SK-N-DZ (cell line): ENCODE data around the gene ZNF519. TPM values are rescaled to one million over a fixed set of nuclear protein-coding genes. Genes with fewer than 3 reads are reported as not detected.
A peak's percentile ranks its signal among the peaks of the same experiment; 100 is the strongest.
"Not testable (repeated sequence)": the region's sequence is repeated elsewhere in the genome, so short reads cannot be mapped to it uniquely, and the experiment has no call there.

Experiments used
- DNase-seq: peaks from one replicate; pipeline ENCODE4 v3.0.0-alpha.2; 2015; ENCODE audit warnings: low spot score
- polyA plus RNA-seq, 2 experiments: library from polyadenylated mRNA; depleted of rRNA; stranded (reverse); fragments of >200 nt; gene quantifications; 2 replicates each; pipeline ENCODE4 v1.2.3, GENCODE V29; 2014

Gene ZNF519
- polyA plus RNA-seq (2014; cell fraction: cytosol; rRNA removed): 33.3 and 41.2 TPM in 2 replicates
- polyA plus RNA-seq (2014; cell fraction: nucleus; rRNA removed): 51.2 and 77.8 TPM in 2 replicates

DNA sequence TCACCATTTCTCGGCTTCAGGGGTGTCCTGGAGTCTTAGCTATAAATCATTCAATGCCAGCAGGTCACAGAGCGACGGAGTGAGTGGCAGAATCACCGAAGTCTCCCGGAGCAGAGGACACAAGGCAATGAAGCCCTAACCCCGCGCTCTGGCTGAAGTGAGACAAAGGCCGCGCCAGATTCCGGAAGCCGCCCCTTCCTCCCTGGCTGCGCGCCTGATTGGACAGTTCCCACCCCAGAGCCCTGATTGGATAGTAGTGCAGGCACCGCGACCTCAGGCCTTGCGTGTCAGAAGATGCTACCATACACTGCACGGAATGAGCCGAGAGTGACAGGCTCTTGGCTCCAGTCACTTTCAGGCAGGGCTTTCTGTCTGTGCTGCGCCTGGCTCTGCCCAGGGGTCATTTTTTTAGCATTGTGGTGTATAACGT is at the start of gene ZNF519:
Gene ZNF519 (minus strand): TSS at position 165 of the 430 bp plus-strand sequence. CDS start 158 bp downstream, at position 7.
- peak; percentile 97 for DNase-seq

DNA sequence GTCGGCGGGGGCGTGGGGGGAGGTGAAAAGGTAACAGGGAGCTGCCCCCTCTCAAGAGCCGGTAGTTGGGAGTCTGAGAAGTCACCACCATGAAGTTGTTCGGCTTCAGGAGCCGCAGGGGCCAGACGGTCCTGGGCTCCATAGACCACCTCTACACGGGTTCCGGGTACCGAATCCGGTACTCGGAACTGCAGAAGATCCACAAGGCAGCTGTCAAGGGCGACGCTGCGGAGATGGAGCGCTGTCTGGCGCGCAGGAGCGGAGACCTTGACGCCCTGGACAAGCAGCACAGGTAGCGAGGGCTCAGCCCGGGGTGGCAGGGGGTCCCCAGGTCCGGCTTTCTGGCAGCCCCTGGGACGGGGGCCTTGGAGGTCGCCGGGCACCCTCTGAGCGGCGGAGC is 47.1 kb upstream of the ZNF519 start:
- DNase-seq: no peak

DNA sequence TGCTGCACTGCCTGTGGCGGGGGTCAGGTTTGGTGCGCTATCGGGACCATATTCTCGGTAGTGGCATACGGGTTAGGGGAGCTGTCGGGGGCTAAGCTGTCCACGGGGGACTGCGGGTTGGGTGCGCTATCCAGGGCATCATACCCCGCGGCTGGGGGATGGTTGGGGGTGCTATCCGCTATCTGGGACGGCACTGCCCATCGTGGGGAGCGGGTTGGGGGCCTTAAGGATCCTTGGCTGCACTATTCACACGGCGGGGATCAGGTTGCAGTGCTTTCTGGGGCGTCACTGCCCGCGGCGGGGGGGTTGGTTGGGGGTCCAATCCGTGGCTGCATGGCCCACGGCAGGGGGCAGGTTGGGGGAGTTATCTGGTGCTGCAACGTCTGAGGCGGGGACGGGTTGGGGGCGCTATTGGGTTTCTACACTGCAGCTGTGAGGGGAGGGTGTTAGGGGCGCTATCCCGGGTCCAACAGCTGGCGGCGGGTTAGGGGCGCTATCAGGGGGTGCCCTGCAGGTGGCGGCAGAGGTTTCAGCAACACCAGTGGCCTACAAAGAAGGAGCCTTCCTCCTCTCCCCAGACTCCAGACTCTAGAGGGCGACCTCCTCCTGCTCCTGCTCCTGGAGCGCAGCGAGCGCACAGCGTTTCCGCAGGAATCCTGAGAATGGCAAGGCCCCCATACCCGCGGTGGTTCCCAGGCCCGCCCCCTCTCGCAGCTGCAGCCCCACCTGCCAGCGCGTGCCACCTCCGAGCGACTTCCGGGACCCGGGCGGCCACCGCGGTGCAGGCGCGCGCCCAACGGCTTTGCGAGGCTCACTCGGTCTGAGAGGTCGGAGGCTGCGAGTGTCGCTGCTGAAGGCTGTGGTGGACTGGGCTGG is 46.3 kb upstream of the ZNF519 start:
- DNase-seq: peak; percentile 75

DNA sequence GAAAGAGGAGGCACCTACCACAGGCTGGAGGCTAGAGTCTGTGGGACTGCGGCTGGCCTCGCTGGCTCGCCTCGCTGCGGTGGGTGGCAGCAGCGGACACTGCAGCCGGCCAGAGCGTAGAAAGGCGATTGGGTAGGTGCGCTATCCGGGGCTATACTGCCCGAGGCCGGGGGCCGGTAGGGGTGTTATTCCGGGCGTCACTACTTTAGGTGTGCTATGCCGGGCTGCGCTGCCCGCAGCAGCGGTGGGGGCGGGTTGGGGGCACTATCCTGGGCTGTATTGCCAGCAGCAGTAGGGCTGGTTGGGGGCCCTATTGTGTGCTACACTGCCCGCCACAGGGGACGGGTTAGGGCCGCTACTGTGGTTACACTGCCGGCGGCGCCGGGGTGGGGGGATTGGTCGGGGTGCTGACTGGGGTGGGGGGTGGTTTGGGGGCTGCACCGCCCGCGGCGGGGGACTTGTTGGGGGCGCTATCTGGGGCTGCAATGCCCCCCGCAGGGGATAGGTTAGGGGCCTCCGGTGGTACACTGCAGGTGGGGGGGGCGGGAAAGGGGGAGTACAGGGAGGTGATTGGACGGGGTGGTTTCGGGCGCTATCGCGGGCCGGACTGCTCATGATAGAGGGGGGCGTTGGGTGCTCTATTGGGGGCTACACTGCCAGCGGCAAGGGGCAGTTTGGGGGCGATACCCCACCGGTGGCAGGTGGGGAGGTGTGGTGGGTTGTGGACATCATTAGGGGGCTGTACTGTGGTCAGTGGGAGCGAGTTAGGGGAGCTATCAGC is 45.5 kb upstream of the ZNF519 start:
- DNase-seq: peak; percentile 13

DNA sequence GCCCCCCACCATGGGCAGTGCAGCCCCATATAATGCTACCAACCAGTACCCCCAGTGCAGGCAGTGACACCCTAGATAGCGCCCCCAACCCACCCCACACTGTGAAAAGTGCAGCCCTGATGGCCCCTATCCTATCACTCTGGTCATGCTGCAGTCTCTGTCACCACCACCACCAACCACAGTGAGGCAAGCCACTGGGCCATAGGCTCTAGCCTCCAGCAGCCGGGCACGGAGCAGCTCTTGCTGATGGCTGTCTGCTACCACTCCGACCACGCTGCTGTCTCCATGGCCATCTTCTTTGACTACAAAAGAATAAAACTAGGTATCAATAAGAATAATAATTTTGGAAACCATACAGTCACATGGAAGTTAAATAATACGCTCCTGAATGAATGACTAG is 43.2 kb upstream of the ZNF519 start:
- DNase-seq: not testable (repeated sequence)

DNA sequence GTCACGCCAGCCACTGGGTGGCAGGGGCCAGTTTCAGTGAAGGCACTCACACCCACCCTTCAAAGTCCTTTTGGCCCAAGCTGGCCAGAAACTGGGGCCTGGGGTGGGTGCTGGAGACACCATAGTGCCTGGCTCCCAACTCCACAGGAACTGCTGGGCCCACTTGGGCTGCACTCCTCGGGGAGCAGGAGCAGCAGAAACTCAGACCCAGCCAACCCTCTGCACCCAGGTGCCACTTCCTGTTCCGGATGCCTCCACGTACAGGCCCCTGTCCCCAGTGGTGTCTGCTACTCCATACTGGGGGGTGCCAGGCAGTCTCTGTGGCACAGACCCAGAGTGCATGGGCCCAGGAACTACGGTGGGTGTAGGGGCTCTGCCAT is 42.5 kb upstream of the ZNF519 start:
- DNase-seq: no peak

DNA sequence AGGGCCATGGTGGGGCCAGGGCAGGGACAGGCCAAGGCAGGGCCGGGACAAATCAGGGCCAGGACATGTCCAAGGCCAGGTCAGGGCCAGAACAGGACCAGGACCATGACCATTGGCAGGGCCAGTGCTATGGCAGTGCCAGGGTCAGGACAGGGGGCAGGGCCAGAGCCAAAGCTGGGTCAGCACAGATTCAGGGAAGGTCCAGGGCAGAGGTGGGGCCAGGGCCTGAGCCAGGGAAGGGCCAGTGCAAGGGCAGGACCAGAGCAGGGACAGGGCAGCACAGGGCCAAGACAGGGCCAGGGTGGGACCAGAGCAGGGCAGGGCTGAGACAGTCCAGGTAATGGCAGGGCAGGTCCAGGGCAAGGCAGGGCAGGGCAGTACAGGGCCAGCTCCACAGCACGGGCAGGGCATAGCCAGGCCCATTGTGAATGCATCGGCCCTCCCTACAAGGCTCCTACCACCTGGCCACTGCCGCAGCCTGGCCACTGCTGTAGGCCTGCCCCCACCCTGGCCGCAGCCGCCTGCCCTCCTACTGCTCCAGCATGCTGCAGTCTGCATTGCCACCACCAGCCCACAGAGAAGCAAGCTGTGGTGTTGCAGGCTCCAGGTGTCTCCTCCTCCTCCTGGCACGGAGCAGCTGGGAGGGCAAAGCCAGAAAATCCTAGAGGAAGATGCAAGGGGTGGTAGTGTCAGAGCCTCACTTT is 41.9 kb upstream of the ZNF519 start:
- not testable (repeated sequence) for DNase-seq

DNA sequence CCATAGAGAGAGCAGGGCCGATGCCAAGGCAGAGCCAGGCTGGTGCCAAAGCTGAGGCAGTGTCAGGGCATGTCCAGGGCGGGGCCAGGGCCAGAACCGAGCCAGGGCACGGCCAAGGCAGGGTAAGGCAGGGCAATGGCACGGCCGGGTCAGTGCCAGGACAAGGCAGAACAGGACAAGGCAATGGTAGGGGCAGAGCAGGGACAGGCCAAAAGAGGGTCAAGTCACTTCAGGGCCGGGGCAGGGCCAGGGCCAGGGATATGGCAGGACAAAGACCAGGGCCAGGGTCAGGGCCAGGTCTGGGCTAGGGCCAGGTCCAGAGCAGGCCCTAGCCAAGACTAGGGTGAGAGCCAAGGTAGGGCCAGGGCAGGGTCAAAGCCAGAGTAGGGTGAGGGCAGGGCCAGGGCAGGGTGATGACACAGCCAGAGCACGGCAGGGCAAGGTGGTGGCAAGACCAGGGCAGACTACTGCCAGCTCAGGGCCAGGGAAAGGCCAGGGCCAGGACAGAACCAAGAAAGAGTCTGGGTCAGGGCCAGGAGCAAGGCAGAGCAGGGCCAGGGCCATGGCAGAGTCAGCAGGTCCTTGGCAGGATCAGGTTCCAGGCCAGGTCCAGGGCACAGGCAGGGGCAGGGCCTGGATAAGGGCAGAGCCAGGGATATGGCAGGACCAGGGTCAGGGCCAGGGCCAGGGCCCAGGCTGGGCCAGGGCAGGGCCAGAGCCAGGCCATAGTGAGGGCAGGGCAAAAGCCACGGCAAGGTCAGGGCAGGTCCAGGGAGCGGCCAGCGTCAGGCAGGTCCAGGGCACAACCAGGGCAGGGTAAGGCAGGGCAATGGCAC is 41.1 kb upstream of the ZNF519 start:
- DNase-seq: not testable (repeated sequence)

DNA sequence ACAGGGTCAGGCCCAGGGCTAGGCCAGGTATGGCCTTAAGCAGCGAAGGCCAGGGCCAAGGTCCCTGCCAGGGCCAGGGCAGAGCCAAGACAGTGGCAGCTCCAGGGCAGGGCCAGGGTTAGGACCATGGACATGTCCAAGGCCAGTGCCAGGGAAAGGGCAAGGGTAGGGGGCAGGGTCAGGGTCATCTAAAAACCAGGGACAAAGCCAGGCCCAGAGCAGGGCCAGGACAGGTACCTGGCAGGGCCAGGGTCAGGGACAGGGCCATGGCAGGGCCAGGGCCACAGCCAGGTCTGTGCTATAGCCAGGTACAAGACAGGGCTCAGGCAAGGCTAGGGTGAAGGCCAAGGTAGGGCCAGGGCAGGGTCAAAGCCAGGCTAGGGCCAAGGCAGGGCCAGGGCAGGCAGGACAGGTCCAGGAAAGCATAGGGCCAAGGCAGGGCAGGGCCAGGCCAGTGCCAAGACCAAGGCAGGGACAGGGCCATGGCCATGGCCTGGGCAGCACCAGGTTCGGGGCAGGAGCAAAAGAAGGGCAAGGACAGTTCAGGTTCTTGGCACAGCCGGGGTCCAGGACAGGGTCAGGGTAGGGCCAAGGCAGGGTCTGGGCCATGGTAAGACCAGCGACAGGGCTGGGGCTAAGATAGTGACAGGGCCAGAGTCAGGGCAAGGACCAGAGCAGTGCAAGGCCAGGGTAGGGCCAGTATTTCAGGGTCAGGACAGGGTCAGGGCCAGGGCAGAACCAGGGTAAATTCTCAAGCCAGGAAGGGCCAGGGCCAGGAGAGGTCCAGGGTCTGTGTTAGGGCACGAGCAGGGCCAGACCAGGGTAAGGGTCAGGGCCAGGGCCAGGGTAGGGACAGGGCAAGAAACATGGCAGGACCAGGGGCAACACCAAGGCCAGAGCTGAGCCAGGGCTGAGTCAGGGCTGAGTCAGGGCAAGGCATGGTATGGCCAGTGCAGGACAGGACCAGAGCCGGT is 40.2 kb upstream of the ZNF519 start:
- DNase-seq: not testable (repeated sequence)

DNA sequence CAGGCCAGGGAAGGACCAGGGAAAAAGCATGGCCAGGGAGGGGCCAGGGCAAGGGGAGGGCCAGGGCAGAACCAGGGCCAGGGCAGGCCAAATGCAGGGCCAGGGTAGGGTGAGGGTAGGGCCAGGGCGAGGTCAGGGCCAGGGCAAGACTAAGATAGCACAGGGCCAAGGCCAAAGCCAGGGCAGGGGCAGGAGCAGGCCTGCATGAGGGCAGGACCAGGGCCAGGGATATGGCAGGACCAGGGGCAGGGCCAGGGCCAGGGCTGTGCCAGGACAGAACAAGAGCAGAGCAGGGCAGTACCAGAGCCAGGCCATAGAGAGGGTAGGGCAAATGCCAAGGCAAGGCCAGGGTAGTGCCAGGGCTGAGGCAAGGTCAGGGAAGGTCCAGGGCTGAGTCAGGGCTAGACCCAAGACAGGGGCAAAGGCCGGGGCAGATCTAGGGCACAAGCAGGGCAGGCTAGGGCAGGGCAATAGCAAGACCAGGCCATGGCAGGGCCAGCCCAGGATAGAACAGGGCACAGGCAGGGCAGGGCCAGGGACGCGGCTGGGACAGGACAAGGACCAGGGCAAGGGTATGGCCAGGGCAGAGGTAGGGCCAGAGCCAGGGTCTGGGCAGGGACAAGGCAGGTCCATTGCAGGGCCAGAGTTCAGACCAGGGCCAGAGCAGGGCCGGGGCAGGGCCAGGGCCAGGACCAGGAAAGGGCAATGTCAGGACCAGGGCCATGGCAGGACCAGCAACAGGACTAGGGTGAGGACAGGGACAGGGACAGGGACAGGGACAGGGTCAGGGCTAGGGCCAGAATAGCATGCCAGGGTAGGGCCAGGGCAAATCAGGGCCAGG is 39.3 kb upstream of the ZNF519 start:
- DNase-seq: not testable (repeated sequence)

DNA sequence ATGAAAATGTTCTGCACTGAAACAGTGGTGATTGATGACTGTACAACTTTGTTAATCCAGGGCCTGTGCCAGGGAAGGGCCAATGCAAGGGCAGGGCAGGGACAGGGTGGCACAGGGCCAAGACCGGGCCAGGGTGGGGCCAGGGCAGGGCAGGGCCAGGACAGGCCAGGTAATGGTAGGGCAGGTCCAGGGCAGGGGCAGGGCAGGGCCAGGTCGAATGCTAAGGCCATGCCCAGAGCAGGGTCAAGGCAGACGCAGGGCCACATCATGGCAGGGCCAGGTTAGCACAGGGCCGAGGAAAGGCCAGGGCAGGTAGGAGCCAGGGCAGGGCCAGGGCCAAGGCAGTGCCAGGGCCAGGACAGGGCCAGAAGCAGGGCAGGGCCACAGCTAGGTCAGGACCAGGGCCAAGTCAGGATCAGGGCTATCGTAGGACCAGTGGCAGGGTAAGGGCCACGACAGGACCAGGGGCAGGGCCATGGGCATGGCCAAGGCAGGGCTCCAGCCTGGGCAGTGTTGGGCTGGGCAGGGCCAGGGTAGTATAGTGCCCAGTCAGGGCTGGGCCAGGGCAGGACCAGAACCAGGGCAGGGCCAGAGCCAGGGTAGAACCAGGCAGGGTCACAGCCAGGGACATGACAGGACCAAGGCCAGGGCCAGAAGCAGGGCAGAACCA is 38.3 kb upstream of the ZNF519 start:
- not testable (repeated sequence) for DNase-seq

DNA sequence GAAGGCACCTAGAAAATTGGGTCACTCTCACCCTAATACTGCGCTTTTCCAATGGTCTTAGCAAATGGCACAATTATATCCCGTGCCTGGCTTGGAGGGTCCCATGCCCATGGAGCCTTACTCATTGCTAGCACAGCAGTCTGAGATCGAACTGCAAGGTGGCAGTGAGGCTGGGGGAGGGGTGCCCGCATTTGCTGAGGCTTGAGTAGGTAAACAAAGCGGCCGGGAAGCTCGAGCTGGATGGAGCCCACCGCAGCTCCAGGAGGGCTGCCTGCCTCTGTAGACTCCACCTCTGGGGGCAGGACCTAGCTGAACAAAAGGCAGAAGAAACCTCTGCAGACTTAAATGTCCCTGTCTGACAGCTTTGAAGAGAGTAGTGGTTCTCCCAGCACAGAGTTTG is 30.7 kb upstream of the ZNF519 start:
- not testable (repeated sequence) for DNase-seq

DNA sequence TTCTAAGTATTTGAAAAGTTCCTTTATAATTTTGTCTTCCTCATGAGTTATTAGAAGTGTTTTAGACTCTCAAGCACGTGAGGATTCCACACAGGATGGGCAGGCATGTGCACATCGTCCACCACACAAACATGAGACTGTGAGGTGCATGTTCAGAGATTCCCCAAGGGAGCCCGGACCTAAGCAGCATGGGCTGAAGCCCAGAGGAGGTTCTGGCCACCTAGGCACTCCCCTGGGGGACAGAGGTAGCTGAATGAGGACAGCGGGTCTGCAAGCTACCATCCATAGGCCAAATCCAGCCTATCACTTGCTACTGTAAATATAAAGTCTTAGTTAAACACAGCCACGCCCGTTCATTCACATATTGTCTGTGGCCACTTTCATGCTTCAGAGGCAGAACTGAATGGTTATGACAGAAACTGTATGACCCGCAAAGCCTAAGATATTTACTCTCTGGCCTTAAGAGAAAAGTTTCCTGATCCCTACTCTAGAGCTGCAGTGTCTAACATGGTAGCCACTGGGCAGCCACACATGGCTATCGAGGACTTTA is 19.4 kb upstream of the ZNF519 start:
- DNase-seq: not testable (repeated sequence)

DNA sequence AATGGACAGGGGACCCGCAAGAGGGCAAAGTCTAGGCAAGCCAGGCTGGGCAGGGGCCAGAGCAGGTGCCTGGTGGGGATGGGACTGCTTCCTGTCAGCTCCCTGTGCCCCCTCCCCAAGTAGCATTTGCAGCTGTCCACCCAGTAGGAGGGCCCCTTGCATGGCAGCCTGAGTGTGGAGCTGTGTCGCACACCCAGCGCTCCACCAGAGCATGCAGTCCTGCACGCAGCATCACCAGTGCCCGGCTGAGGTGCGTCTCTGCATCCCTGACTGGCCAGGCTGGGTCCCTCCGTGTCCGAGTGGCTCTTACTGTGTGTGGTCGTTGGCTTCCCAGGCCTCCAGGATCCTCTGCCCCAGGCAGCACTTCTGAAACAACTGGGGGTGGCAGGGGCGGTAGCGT is 18.5 kb upstream of the ZNF519 start:
- DNase-seq: not testable (repeated sequence)

DNA sequence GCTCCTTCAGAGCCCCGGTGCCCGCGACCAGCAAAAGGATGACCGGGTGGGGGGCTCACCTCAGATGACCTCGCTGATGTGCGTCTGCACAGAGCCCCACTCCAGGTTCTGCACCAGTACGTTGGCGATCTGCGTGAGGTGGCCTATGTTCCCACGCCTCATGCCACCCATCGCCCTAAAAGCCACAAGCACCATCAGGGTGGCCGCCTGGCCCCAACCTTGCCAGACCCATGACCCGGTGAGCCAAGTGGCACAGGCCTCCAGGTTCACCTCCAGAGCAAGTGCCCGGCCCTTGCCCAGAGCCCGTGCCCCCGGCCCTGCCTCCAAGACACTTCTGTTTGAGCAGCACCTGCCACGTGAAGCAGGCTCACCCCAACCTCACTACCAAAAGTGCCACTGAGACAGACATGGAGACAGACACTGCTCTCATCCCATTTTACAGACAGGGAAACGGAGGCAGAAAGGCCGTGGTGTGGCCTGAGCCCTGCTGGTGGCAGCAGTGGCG is 17.7 kb upstream of the ZNF519 start:
- DNase-seq: not testable (repeated sequence)

DNA sequence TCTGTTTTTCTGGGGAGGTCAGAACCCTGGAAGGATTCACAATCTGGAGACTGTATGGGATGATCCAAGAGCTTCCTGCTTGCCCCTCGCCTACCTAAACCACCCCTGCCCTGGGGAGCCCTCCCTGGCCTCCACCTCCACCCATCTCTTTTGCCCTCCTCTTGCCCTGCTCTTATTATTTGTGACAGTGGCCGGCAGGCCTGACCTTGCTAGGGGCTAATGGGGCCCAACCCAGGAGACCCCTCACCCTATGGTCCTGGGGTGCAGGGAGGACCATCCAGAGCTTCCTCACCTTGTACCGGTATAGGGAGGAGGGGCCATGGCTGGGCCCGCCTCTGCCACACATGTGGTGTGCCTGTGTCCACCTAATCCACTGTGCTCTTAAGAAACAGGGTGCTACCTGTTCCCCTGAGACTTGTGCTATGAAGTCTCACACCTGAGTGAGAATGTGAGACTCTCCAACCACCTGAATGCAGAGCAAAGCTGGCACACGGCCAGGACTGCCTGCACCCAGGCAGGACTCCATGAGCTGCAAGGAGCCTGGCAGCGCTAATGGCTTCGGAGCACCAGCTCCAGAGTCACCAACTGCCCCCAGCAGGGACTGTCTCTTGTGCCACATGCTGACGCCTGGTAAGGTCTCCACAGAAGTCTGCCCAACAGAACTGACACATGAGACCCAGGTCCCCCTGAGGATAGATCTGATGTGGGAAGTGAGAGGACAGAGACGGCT is 17.1 kb upstream of the ZNF519 start:
- not testable (repeated sequence) for DNase-seq
